ENCODE data around the gene MED27.

The MED27 gene

GRCh38 chr9:131879911-131880290 is 199.8 kb downstream of the MED27 start:
- no peak for DNase-seq (ENCODE audit: low read depth, low spot score)

DNA sequence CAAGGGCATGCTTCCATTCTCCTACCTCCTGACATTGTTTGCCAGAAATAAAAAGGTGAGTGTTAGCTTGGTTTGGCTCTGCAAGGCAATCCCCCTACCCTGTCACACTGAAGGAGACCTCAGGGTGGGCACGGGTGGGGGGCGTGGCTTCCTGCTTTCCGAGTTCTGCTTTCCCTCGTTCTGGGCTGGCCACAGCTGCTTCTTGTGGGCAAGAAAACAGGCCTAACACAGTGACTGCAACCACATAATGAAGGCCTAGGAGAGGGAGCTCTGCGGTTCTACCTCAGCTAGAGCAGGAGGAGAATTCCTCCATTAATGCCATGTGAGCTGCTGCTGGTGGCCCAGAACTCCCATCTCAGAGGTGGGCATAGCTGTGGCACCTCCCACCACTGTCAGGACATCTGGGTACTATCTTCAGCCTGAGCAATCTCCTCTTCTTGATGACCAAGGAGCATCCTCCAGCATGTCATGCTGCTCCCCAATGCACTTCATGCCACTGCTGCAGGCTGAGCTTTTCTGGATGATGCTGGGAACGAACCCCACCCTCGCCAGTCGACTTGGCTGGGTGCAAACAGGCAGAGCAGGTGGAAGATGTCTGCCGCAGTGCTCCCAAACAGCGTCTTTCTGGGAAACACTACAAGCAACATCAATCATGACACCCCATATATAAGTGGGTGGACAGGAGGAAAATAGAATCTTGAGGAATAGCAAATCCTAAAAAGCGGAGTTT is 200.3 kb downstream of the MED27 start:
- DNase-seq (ENCODE audit: low read depth, low spot score) = no peak

GRCh38 chr9:131876486-131876885 is 203.2 kb downstream of the MED27 start:
- DNase-seq (ENCODE audit: low read depth, low spot score) = no peak

DNA sequence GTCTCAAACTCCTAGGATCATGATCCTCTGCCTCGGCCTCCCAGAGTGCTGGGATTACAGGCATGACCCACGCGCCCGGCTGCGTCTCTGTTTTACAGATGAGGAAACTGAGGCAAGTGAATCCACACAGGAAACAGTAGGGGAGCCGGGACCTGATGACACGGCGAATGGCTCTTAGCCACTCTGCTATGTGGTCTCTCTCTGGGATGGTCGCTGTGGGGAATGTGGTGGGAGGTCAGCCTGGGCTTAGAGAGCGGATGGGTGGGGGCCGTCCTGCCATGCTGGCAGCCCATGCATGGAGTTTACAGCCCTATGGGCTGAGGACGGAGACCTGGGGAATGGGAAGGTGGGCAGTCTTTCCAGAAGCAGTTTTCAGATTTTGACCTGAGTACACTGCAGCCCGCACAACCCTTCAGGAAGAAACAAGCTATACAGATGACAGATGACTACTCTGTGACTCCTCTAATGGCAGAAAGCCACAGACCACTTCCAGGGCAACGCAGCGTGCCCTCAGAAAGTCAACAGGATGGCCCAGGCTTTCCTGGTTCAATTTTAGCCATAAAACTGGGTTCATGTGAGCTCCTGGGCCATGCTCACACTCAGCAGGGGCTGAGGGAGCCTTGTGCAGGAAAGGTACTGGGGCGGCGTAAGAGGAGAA is 203.7 kb downstream of the MED27 start:
- peak; percentile 47 for DNase-seq (ENCODE audit: low read depth, low spot score)

DNA sequence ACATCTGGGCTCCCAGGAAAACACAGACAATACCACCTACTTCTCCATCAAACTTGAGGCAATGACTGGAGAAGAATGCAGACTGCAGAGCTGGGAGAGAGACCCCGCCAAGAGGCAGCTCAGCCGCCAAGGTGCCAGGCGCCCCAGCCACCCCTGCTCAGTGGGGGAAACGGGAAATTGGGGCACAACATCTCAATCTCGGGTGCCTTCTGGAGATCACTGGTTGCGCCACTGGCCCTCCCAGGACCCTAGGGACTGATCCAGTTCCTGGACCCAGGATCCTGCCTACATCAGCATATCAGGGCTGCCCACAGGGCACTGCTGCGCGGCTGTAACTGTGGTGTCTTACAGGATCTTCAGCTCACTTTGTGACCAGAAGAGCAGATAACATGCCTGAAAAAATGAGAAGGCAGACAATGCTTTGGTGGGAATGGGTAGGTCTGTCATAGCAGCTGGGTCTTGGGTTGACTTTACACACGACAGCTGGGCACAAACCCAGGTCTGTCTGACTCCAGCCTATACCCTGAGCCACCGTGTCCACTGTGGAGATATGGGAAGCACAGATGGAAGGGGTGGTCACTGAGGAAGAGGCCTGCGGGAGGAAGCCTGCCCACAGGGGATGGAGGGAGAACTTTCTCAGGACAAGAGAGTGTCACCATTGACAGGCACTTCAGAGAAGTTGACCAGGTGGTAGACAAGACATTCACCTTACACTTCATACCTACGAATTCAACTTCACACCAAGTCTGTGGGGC is 204.6 kb downstream of the MED27 start:
- no peak for DNase-seq (ENCODE audit: low read depth, low spot score)

- no peak for DNase-seq (ENCODE audit: low read depth, low spot score)
Observed at GRCh38 chr9:131874447-131874846, 205.2 kb downstream of the MED27 start.

DNA sequence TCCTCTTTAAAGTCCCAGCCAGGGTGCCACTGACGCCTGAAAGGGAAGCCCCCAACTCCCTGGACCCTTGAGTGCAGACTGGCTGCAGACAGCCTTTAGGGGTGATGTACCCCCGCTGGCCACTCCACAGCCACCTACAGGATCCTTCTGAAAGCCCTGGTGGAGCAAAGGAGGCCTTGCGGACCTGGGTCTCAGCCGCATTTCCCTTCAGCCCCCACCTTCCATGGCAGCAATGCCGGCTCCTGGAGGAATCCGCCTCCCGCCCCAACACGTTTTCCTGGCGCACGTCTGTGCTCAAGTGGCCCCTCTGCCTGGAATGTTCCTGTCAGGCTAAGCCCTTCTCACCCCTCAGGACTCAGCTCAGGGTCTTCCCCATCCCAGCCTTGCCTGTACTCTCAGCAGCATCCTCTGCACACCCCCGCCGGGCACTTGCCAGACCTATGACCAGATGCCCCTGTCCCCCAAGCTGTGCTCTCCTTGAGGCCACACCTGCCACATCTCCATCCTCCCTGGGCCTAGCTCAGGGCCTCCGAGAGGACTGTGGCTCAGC is 205.7 kb downstream of the MED27 start:
- DNase-seq (ENCODE audit: low read depth, low spot score) = no peak

GRCh38 chr9:131873335-131873734 is 206.3 kb downstream of the MED27 start:
- no peak for DNase-seq (ENCODE audit: low read depth, low spot score)

DNA sequence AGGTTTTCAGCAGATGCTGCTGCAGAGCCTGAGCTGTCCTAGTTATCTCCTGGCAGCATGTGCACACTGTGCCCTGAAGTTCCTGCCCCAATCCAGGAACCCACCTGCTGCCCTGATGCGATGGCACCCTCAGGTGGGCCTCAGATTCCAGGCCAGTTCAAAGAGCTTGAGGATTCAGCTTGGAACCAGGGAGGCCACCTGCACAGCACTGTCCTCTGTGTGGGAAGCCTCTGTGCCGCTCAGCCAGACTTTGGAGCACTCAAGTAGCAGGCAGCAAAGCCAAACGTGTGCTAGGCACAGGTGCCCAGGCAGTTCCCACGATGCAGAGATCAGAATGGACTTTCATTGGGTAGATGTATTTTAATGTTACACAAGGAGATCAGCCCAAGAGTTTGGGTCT is 207.0 kb downstream of the MED27 start:
- no peak for DNase-seq (ENCODE audit: low read depth, low spot score)

DNA sequence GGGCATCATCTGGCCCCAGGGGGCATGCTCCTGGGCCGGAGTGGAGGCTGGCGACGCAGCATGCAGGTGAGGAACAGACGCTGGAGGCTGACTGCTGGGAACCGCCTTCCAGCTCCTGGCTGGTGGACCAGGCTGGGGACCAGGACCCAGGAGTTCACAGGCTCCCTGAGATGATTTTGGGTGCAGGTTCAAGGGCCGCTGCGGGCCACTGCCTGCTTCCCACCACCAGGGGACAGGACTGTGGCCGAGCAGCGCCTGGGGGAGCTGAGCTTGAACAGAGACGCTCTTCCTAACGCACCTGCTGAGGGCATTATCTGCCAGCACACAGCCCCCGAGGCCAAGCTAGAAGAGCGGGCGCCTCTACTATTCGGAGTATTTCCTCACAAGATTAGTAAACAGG is 207.7 kb downstream of the MED27 start:
- DNase-seq (ENCODE audit: low read depth, low spot score) = no peak

- no peak for DNase-seq (ENCODE audit: low read depth, low spot score)
Observed at GRCh38 chr9:131870156-131870555, 209.5 kb downstream of the MED27 start.

DNA sequence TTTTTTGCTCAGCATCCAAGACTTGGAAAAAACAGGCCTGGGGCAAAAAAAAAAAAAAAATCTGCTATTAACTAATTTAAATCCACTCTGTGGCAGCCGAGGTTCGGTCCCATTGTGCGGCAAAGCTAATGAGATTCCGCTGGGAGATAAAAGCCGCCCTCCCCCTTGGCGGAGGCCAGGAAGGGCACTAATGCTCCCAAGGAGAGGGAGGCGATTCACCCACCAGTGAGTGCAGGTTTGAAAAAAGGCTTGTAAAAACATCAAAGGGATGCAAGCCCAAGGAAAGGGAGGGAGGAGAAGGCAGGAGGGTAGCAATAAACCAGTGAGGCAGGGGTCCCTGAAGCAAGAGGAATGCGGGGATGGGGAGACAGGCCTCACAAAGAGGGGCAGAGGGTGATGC is 210.3 kb downstream of the MED27 start:
- DNase-seq (ENCODE audit: low read depth, low spot score) = peak; percentile 29

GRCh38 chr9:131868766-131869165 is 210.9 kb downstream of the MED27 start:
- DNase-seq (ENCODE audit: low read depth, low spot score) = peak; percentile 73

DNA sequence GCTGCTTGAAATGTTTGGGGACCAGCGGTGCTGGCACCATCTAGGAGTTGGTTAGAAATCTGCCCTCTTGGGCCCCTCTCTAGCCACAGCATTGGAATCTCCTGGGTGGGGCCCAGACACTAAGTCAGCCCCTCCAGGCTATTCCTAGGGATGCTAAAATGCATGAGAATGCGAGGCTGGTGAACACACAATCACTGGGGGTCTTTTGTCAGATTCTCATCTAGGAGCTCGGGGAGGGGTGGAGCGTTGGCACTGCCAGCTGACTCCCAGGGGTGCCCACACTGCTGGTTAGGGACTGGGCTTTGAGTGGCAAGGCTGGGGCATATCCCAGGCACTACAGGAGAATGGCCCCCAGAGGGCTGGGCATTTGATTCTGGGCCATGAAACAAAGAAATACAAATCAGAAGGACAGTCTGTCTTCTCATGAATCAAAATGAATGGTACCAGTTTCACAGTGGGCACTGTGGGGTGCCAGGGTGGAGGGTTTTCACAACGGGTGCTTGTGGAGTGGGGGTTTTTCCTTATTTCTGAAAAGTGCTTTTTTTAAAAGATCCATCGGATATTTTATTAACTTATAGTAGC is 212.0 kb downstream of the MED27 start:
- DNase-seq (ENCODE audit: low read depth, low spot score) = no peak

DNA sequence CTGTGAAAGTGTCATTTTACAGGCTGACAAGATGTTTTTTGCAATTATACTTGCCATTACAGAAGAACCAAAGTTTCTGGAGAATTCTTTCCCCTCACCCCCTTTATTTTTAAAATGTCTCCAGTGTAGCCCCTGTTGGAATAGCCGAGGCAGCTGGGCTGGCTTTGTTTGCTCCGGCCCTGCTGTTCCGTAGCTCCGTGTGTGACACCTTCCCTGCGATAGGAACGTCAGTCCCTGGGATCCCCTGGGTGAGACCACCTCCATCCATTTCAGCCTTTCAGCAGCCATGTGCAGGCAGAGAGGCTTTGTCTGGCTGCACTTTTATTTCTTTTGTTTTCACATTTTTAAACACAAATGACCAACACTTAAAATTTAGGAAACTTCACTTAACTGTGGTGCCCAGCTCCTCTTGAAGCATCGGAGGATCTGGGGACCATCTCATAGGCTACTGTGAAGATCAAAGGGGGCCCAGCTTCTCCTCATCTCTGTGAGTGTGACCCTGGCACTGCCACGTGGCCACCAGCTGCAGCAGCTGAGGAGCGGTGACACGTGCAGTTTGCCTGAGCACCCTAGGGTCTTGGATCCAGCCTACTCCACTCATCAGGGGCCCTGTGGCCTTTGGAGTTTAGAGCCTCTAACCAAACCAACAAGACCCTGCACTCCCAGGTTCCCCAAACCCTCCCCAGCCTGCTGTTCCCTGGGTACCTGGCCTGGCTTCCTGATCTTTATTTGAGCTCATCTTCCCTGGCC is 214.0 kb downstream of the MED27 start:
- no peak for DNase-seq (ENCODE audit: low read depth, low spot score)

- no peak for DNase-seq (ENCODE audit: low read depth, low spot score)
Observed at GRCh38 chr9:131864531-131864930, 215.1 kb downstream of the MED27 start.

GRCh38 chr9:131863306-131863896 is 216.3 kb downstream of the MED27 start:
- no peak for DNase-seq (ENCODE audit: low read depth, low spot score)

DNA sequence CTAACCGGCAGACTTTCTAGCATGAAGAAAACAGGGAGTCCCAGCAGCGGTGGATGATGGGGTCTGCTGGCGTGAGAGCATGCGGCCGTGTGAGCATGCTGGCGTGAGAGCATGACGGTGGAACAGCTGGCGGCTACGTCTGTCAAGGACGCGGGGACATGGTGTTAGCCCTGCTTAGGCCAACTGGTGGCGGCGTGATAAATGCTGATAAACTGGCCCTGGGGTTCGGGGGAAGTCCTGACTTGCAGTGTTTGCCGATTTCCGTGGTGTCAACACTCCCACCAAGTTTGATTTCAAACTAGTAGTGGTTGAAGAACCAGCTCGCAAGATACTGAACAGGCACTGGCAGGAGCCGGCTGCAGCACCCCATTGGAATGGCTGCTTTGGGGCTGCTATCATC is 217.4 kb downstream of the MED27 start:
- no peak for DNase-seq (ENCODE audit: low read depth, low spot score)

GRCh38 chr9:131860430-131860829 is 219.2 kb downstream of the MED27 start:
- no peak for DNase-seq (ENCODE audit: low read depth, low spot score)

DNA sequence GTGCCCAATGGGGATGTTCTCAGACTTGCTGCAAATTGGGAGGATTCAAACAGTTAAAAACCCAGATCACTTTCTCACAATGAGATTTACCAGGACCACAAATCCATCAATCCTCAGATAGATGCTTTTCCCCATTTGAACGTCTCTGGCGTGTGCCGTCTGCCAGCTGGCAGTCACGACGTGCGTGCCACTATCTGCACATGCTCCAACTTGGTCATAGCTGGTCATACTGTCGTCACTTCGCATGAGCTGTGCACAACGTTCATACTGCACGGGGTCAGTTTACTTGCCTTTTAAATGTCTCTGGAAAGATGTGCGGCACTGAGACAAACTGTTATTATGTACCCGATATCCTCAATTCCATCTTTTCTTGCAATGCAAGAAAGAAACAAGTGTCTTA is 221.5 kb downstream of the MED27 start:
- DNase-seq (ENCODE audit: low read depth, low spot score) = no peak

DNA sequence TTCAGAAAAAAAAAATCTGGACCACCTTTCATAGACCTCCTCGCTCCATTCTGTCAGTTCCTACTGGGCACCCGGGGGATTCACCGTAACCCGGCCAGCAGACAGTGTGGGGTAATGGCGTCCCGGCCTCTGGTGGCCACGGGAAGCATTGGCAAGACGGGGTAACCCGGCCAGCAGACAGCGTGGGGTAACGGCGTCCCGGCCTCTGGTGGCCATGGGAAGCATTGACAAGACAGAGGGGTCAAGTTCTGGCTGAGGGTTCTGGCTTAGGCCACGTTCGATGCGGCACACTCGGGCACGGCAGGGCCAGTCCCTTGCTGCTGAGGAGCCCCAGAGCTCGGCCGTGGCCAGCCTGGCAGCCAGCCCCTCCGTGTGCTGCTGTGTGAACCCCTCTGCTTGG is 223.6 kb downstream of the MED27 start:
- DNase-seq (ENCODE audit: low read depth, low spot score) = no peak

Measured in astrocyte of the hippocampus (primary cell).